HG03460 (cell line): ENCODE results near the gene RGMB.

Experiments
- ATAC-seq: cut with Tn5 transposase; IDR thresholded peaks from one replicate; pipeline ENCODE4 v1.9.1; 2021; ENCODE audit not compliant: unreplicated experiment

The RGMB gene

GRCh38 chr5:98768160-98768959 lies 5.1 kb upstream of the RGMB start:
- ATAC-seq = peak; percentile 29

GRCh38 chr5:98768960-98769209 lies 4.6 kb upstream of the RGMB start:
- ATAC-seq = no peak

- ATAC-seq = no peak
Measured at GRCh38 chr5:98769210-98769958, 4.1 kb upstream of the RGMB start.

- ATAC-seq = no peak
Measured at GRCh38 chr5:98769959-98770208, 3.6 kb upstream of the RGMB start.

- ATAC-seq = no peak
Measured at GRCh38 chr5:98770209-98770910, 3.1 kb upstream of the RGMB start.

GRCh38 chr5:98770911-98771322 lies 2.5 kb upstream of the RGMB start:
- no peak for ATAC-seq

GRCh38 chr5:98771382-98772109 lies 1.9 kb upstream of the RGMB start:
- ATAC-seq = no peak

- peak; percentile 14 for ATAC-seq
Measured at GRCh38 chr5:98772415-98773213, 849 bp upstream of the RGMB start.

GRCh38 chr5:98773214-98773463 lies 324 bp upstream of the RGMB start:
- no peak for ATAC-seq

- peak; percentile 26 for ATAC-seq
Measured at GRCh38 chr5:98774192-98775033, 950 bp downstream of the RGMB start.

- no peak for ATAC-seq
Measured at GRCh38 chr5:98775246-98776065, 2.0 kb downstream of the RGMB start.

GRCh38 chr5:98776066-98776705 lies 2.7 kb downstream of the RGMB start:
- no peak for ATAC-seq

- ATAC-seq = no peak
Measured at GRCh38 chr5:98777295-98777694, 3.8 kb downstream of the RGMB start.

- ATAC-seq = no peak
Measured at GRCh38 chr5:98779264-98779877, 5.9 kb downstream of the RGMB start.

GRCh38 chr5:98780390-98780789 lies 6.9 kb downstream of the RGMB start:
- no peak for ATAC-seq

GRCh38 chr5:98781520-98781919 lies 8.1 kb downstream of the RGMB start:
- ATAC-seq = no peak

GRCh38 chr5:98781964-98782363 lies 8.5 kb downstream of the RGMB start:
- no peak for ATAC-seq

- ATAC-seq = no peak
Measured at GRCh38 chr5:98783051-98783649, 9.7 kb downstream of the RGMB start.
